NCI-H82 (cell line): ENCODE data around the gene HERC5.
A peak's percentile ranks its signal among the peaks of the same experiment; 100 is the strongest.

ENCODE experiments used
- DNase-seq: peaks from one replicate; lab custom pipeline; 2025; lab: John Stamatoyannopoulos, UW

The HERC5 gene

DNA sequence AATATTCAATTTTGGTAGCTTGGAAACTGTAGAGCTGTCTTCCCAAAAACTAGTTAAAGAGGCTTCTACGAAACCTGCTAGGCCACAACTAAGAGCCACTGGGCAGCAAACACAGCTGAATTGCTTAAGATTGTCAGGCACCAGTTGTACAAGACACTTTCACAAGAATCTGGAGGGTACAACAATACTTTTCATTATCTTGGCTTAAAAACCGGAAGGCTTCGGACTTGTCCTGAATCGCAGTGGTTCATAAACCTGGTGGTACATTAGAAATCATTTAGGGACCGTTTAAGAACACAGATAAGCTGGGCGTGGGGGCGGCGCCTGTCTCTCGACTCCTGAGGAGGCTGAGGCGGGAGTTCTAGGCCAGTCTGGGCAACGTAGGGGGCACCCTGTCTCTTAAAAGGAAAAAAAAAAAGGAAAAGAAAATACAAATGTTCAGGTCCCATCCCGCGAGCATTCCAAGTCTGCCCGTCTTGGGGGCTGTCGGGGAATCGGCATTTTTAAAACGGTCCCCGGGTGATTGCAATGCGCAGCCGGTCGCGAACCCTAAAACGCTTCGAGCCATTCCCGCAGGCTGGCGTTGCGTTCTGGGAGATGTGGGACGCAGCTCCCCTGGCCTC, 65.9 kb downstream of the HERC5 start:
- DNase-seq = peak; percentile 68

DNA sequence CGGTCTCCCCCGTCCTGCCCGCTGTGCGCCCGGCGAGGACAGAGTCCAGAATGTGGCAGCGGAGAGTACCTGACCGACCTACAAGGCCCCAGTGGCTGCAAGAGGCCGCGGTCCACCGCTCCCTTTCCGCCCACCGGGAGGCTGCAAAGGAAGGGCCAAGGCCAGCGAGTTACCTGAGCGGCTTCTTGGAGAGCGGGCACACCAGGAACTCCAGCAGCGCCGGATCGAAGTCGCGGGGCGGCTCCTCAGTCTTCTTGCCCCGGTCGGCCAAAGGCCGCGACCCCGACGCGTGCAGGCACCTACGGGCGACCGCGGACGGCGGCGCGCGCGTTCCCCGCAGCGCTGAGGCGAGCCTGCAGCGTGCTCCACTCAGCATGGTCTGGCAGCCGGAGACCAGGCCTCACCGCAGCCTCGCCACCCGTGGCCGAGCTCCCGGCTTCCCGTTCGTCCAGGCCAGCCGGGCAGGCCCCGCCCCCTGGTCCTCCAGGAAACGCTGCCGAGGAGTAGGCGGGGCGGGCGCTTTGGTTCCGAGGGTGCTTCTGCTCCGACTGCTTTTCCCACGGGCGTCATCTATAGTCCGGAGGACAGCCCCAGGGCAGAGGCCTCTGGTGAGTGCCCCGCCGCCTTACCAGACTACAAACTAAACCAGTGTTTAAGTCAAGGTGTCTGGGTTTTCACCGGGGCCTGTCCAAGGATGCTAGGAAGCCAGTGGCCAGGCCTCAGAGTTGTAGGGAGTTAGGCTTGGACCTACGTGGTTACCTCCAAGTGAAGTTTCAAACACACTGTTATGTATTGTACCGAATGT, 66.6 kb downstream of the HERC5 start, which contains the start of gene PYURF:
Gene PYURF (minus strand): TSS at position 452 of the 805 bp plus-strand sequence. CDS start 76 bp downstream, at position 376.
- DNase-seq = peak; percentile 95

DNA sequence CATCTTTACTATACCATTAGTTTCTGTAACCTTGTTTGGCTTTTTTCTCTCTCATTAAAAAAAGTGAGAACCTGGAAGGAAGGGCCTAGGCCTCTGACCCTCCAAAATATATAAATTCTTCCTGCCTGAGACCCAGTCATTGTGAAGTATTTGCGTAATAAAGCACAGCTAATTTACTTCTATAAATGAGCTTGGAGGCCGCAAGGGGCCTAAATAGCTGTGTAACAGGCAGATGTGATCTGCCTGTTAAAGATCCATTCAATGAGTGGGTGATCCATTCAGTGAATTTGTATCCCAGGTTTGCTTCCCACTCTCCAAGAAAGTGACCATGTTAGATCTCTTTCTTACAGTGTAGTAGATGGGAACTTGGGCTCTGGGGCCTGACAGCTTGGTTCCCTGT, 67.3 kb downstream of the HERC5 start:
- peak; percentile 20 for DNase-seq

DNA sequence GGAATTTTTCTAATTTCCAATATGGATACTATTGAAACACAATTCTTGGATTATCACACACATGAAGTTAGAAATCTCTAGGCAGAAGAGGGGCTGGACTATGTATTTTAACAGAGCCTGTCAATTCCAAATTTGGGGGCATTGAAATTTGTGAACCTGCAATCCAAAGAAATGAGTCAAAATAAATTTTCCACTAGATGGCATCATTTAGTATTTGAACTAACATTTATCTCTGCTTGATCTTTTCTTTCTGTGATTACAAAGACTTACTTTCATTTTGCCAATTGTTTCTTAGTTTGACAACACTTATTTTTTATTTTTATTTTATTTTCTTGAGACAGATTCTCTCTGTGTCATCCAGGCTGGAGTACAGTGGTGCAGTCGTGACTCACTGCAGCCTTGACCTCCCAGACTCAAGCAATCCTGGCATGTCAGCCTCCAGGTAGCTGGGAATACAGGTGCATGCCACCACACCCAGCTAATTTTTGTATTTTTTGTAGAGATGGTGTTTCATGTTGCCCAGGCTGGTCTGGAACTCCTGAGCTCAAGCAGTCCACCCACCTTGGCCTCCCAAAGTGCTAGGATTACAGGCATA, 69.4 kb downstream of the HERC5 start:
- peak; percentile 3 for DNase-seq

DNA sequence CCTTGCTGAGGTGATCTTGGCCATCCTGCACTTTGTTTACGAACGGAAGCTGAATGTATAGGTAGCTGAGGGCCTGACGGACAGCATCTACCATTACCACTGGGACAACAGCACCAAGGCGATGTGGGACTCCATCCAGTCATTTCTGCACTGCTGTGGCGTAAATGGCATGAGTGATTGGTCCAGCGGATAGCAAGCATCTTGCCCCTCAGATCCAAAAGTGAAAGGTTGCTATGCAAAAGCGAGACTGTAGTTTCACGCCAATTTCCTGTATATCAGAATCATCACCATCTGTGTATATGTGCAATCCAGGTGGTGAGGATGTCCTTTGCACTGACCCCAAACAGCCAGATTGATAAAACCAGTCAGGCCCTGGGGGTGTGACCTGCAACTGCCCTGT, 70.9 kb downstream of the HERC5 start:
- DNase-seq = no peak

DNA sequence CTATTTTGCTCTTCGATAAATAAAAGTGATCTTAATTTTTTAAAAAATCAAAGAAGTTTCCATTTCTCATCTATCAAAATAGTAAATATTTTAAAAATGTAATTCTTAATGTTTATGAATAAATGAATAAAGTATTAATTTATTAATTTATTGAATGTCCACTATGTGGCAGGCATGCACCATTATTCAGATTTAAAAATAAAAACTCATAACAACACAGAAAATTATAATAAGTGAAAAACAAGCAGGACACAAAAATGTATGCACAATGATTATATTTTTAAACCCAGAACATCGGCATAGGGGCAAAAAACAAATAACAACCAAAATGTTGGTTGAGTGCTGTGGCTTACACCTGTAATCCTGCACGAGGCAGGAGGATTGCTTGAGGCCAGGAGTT, 71.9 kb downstream of the HERC5 start:
- DNase-seq = no peak

DNA sequence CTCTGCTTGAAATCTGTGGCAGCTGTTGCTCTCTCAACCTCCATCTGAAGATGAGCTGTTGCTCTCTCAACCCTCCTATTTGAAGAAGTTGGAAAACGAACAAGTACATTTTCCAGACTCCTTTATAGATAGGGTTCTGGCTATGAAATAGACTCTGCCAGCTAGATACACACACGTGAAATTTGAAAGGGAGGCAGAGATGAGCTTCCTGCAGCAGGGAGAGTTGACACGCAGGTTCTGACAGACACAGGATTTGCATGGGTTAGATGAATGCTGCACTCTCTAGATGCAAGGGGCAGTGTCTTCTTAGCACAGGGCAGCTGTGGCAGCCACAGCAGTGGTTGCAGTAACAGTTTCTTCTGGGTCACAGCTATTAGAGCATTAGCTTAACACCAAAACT, 74.6 kb downstream of the HERC5 start:
- no peak for DNase-seq

DNA sequence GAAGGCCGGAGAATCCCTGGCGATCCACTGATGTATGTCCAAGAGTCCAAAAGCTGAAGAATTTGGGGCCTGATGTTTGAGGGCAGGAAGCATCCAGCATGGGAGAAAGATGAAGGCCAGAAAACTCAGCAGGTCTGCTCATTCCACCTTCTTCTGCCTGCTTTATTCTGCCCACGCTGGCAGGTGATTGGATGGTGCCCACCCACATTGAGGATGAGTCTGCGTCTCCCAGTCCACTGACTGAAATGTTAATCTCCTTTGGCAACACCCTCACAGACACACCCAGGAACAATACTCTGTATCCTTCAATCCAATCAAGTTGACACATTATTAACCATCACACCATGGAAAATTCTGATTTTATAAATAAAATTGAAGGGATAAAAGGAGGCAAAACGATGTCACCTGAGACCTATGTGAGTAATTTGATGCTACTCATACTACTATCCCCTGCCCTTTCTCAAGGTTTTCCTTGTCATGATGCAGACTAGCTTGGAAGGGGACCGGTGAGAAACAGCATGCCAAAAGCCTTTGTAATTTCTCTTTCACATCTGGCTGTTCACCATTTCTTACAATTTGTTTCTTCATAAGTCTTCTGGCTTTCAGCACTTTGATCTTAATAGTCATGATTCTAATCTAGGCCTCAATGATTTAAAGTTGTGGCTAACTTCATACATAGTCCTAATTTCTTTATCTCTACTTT, 76.3 kb downstream of the HERC5 start:
- no peak for DNase-seq

DNA sequence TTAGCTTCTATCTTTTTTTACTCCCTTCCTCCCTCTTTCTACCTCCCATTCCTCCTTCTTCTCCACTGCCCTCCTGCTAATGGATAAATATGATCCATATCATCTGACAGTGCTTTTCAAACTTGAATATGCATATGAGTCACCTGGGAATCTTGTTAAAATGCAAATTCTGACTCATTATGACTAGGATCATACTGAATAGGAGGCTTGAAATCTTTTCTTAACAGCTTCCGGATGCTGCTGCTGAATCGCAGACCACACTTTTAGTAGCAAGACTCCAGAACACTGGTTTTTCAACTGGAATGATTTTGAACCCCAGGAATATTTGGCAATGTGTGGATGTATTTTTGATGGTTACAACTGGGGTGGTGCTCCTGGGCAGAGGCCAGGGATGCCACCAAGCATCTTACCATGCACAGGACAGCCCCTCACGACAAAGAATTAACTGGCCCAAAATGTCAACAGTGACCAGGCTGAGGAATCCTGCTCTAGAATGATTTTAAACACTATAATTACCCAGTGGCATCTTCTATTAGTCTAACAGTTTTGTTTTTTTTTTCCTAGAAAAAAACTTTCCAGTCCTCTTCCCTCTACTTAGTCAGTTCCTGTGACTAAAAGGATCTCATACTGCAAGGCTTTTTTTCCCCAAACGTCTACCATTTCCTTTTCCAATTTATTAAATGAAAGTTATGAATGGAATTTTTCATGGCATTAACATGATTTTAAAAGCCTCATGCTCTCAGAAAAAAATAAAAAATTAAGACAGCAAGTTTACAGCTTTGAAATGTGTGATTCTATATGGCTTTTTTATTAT, 77.2 kb downstream of the HERC5 start:
- DNase-seq = no peak

DNA sequence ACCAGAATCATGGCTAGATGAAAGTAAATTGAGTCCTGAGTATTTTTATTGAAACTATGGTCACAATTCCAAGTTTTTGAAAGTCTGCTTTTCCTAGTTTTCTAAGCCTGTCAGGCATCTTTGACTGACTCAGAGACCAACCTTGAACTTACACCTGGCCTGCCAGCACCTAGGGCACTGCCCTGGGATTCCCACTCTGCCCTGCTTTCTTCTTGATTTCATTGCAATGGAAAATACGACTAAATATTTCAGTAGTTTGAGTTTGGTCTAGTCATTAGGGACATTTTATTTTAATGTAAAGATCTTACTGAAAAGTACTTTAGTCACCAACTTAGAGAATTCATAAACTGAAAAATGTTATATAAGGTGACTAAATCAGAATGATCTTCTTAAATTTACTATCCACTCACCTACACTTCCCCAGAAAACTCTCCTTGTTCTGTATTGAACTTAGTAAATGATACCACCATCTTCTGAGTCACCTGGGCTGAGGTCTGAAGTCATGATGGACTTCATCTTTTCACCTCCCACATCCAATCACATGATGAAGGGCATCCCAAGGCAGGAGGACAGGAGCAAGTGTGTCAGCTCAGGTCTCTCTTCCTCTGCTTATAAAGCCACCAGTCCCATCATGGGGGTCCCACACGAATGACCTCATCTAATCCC, 78.3 kb downstream of the HERC5 start:
- no peak for DNase-seq

DNA sequence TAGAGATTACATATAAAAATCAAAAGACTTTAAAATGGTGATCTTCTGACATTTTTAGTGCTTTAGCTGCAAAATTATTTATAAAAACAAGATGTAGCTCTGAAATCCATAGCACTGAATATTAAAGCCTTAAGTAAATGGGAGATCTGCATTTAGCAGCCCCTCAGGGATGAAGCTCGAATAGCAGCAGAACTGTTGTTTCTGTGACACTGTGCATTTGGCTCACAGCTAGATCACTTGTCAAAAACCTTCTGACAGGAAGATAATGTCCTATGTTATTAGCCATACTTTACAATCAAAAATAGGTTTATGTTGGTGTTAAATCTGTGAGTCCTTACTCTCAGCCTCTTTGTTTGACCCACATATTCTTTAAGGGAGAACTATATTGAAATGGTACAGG, 80.8 kb downstream of the HERC5 start:
- no peak for DNase-seq

DNA sequence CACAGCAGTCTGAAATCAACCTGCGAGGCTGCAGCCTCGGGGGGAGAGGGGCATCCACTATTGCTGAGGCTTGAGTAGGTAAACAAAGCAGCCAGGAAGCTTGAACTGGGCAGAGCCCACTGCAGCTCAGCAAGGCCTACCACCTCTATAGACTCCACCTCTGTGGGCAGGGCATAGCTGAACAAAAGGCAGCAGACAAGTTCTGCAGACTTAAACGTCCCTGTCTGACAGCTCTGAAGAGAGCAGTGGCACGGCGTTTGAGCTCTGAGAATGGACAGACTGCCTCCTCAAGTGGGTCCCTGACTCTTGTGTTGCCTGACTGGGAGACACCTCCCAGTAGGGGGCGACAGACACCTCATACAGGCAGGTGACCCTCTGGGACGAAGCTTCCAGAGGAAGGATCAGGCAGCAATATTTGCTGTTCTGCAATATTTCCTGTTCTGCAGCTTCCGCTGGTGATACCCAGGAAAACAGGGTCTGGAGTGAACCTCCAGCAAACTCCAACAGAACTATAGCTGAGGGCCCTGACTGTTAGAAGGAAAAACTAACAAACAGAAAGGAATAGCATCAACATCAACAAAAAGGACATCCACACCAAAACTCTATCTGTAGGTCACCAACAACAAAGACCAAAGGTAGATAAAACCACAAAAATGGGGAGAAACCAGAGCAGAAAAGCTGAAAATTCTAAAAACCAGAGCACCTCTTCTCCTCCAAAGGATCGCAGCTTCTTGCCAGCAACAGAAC, 82.6 kb downstream of the HERC5 start:
- DNase-seq = peak; percentile 64

DNA sequence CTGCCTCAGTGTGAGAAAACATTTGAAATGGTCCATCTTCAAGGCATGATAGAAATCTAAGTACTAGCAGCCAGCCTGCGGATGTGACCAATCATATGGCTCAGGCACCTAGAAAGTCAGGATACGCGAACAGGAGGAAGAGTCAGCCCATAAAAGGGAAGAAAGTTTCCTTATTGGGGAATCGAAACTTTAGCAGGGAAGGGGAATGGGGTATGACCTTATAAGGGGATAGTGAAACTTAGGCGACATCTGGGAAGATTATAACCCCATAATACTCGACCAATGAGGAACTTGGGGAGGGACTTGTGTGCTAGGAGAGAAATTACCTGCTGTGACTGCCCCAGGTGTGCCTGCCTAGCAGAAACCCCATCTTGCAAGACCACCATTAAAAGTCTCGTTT, 92.9 kb downstream of the HERC5 start:
- no peak for DNase-seq
